GM21723 (cell line): ENCODE data around the gene PRXL2B.
A peak's percentile ranks its signal among the peaks of the same experiment; 100 is the strongest.
"Not testable (repeated sequence)": the region's sequence is repeated elsewhere in the genome, so short reads cannot be mapped to it uniquely, and the experiment has no call there.

Experiments
- ATAC-seq: cut with Tn5 transposase; IDR thresholded peaks from one replicate; pipeline ENCODE4 v1.9.1; 2021; ENCODE audit warnings: mild to moderate bottlenecking, moderate library complexity; ENCODE audit not compliant: unreplicated experiment

PRXL2B gene

GRCh38 chr1:2561898-2562895 lies 24.4 kb upstream of the PRXL2B start:
- ATAC-seq: no peak

GRCh38 chr1:2563205-2563604 lies 23.4 kb upstream of the PRXL2B start:
- ATAC-seq: no peak

- ATAC-seq: no peak
Measured at GRCh38 chr1:2564006-2564814, 22.4 kb upstream of the PRXL2B start.

- no peak for ATAC-seq
Measured at GRCh38 chr1:2564815-2565374, 21.7 kb upstream of the PRXL2B start.

GRCh38 chr1:2566101-2567045 lies 20.2 kb upstream of the PRXL2B start:
- ATAC-seq: no peak

GRCh38 chr1:2567083-2567679 lies 19.4 kb upstream of the PRXL2B start:
- ATAC-seq: no peak

- ATAC-seq: not testable (repeated sequence)
Measured at GRCh38 chr1:2568187-2568816, 18.3 kb upstream of the PRXL2B start.

- no peak for ATAC-seq
Measured at GRCh38 chr1:2569060-2569459, 17.5 kb upstream of the PRXL2B start.

GRCh38 chr1:2569703-2570102 lies 16.9 kb upstream of the PRXL2B start:
- not testable (repeated sequence) for ATAC-seq

GRCh38 chr1:2570332-2570731 lies 16.2 kb upstream of the PRXL2B start:
- no peak for ATAC-seq

- no peak for ATAC-seq
Measured at GRCh38 chr1:2571348-2571747, 15.2 kb upstream of the PRXL2B start.

GRCh38 chr1:2573250-2573920 lies 13.2 kb upstream of the PRXL2B start:
- ATAC-seq: no peak

GRCh38 chr1:2574350-2574749 lies 12.2 kb upstream of the PRXL2B start:
- ATAC-seq: no peak

GRCh38 chr1:2575801-2576663 lies 10.5 kb upstream of the PRXL2B start:
- no peak for ATAC-seq

- ATAC-seq: peak; percentile 40
Measured at GRCh38 chr1:2577565-2578075, 9.0 kb upstream of the PRXL2B start.

GRCh38 chr1:2578758-2579118 lies 7.8 kb upstream of the PRXL2B start:
- no peak for ATAC-seq

- no peak for ATAC-seq
Measured at GRCh38 chr1:2580691-2581090, 5.9 kb upstream of the PRXL2B start.

- no peak for ATAC-seq
Measured at GRCh38 chr1:2582391-2582790, 4.2 kb upstream of the PRXL2B start.
